Measurements from ENCODE around the gene EIF3I.

Gene EIF3I

DNA sequence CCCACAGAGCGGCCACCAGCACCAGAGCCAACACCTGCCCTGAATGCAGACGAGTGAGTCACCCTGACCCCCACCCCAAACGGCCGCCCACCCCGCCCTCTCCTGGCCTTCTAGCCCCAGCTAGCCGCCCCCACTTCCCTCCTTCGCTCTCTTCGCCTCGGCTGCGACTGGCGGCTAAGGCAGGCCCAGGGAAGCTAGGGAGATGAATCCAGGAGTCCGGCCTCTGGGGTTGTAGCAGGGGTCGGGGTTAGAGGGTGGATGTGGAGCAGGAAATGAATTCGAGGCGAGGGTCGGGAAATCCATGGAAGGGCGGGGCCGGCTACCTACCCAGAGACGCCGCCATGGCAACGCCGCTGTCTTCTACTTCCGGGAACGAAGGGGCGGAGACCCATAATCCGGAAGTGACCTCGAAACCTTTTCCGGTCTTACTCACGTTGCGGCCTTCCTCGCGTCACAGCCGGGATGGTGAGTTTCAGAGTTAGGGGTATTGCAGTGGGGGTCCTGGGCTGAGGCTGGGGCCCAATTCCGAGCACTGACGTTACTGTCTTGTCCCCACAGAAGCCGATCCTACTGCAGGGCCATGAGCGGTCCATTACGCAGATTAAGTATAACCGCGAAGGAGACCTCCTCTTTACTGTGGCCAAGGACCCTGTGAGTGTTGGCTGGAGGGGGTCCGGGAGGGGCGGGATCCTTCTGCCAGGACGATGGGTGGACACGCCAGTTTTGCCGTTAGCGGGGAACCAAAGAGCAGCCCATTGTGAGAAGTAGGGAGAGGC lies at the start of gene EIF3I, which contains the start of gene TMEM234:
TSS of gene EIF3I (plus strand) at position 428 of the 776 bp plus-strand sequence. CDS start at position 463, 35 bp downstream.
TSS of gene TMEM234 (minus strand) at position 374 of the 776 bp plus-strand sequence. CDS start at position 343, 31 bp downstream.
- peak; percentile 94 for DNase-seq (ENCODE audit: low spot score)

DNA sequence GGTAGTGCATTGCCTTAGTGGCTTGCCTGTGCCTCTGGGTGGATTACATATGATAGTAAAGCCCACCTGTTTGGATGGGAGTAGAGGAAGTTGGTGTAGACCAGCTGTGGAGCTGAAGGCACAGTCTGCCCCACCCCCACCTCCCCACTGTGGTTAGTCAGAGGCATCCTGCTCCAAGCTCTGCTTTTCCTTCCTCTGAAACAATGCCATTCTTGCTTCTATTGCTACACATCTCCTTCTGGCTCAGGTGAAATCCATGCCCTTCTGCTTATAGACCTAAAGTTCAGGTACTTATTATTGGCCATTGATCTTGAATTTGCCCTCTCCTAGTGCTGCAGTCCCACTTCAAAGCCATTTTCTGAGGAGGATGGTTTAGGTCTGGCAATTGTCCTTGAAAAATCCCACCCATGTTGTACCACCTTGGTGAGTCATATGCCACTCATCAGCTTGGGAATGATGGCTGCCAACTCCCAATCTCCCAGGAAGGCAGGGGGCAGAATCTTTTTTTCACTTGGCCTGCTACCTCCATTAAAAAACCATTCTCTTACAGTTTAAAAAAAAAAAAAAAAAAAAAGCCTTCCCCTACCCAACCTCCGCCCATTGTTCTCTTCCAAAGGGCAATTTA lies 49.5 kb upstream of the EIF3I start:
- DNase-seq (ENCODE audit: low spot score), result peak; percentile 57

DNA sequence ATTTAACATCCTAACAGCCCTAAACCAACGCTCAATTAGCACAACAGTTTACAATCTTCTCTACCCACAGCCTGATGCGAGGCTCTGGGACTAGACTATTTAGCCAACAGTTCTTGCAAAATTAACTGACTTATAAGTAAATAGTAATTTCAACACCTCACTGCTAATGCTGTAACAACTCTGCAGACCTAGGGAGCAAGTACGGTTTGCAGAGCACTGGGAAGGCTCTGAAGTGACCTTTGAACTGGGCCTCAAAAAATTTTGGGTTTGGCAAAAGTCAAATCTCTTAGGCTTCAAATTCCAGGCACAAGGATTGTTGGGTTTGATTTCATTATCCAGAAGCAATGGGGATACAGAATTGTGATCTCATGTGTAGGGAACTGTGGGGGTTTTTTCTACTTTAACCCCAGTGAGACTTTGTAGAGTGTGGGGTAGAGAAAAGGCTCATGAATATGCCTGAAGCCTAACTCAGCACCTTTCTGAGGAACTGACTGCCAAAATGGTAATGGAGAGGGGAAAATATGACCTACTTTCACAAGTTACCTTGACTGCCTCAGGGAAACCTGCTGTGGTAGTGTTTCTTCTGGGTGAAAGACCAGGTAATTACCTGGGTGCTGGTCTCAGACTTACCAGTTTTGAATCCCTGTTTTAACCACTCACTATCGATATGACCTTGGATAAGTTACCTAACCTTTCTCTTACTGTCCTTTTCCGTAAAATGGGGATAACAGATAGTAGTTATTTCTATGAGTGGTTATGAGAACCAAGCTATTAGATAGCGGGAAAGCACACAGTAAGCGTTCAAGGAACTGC lies 43.6 kb upstream of the EIF3I start:
- DNase-seq (ENCODE audit: low spot score), result no peak

DNA sequence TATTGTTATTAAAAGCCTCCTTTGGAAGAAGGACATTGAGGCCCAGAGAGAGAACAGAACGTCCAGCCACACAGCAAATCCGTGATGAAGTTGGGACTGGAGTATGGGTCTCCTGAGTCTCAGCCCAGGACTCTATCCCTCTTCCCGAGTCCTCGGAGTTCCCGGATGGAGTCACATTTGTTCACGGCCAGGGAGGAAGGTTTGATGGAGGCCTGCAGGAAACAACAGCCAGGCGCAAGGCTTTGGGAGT lies 43.1 kb upstream of the EIF3I start:
- DNase-seq (ENCODE audit: low spot score), result no peak

DNA sequence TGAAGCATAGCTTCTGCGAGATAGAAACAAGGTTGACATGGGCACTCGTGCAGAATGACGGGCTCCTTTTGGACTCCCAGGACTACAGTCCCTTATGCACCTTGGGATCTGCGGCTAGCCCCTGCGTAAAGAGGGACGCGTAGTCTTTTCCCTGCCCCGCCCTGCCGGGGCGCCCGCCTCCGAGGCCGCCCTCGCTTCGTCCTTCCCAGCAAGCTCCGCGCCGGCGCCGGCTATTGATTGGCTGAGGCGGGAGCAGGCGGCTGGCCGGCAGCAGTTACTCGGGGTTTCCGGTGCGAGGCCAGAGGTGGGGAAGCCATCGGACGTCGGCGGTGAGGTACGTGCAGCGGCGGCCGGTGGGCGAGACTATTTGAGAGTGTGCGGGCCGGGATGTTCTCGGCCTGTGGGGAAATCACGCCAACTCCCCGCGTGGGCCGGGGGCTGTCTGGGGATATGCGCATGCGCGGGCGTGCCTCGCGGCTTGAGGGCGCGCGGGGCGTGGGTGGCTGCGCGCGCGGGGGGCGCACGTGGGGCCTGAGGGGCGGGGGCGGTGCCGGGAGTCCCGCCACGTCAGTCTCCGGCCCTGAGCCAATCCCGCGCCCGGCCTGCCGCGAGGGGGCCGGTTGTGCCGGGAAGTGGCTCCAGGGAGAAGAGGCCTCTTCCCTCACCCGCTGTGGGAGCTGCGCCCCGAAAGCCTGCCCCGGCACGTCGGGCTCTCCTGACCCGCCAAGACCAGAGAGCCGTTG lies 42.6 kb upstream of the EIF3I start, which contains the start of gene TXLNA:
TSS of gene TXLNA (plus strand) at position 233 of the 743 bp plus-strand sequence. CDS start 671 bp downstream, outside the sequence.
- peak; percentile 93 for DNase-seq (ENCODE audit: low spot score)

DNA sequence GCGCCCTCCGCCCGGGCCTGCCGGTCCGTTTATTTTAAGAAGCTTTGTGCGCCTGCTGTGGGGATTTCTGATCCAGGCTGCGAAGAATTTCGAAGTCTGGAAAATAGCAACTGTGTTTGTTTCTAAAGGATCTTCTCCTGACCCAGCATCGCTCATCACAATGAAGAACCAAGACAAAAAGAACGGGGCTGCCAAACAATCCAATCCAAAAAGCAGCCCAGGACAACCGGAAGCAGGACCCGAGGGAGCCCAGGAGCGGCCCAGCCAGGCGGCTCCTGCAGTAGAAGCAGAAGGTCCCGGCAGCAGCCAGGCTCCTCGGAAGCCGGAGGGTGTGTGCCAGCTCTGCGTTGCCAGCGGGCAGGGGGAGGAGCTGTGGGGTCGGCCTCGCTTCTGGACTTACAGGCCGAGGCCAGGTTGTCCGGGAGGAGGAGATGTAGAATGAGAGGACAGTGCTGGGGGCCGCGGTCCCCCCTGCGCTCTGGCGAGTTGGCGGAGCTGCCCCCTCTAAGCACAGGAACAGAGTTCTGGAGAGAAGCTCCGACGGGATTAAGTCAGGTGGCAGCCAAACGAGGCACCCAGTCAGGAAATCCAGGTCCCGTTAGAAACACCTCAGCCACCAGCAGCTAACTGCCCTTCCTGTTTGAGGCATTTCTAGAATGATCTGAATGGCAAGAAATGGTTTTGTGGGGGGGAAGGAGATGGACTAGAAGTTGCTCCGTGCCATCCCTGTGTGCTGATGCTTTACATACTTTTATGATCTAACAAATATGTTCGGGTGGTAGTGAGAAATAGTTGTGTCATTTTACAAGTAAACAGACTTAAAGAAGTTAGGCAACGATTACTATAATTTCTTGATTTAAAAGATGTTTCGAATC lies 41.8 kb upstream of the EIF3I start:
- DNase-seq (ENCODE audit: low spot score), result peak; percentile 67

DNA sequence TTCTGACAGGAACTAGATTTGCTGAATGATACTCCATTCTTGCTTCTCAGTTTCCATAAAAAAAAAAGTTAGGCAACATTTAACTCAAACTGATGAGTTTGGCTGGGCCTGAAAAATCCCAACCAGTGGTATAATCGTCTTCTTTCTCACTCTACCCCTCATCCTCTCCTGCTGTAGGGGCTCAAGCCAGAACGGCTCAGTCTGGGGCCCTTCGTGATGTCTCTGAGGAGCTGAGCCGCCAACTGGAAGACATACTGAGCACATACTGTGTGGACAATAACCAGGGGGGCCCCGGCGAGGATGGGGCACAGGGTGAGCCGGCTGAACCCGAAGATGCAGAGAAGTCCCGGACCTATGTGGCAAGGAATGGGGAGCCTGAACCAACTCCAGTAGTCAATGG lies 41.1 kb upstream of the EIF3I start:
- no peak for DNase-seq (ENCODE audit: low spot score)

DNA sequence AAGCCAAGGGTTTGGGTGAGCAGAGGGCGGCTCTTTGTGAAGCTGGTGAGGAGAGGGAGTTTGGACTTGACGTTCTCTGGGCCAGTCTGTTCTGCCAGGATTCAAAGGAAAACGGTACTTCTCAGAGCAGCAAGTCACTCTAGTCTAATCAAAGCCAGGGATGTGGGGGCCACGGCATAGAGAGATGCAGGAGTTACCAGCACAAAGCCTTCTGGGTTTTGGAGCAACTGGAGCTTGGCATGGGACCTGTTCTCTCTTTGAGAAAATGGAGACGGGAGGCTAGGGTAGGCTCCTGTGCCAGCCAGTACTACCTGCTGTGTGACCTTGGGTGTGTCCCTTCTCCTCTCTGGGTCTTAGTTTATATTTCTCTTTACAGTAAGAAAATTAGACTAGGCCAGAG lies 40.6 kb upstream of the EIF3I start:
- no peak for DNase-seq (ENCODE audit: low spot score)

DNA sequence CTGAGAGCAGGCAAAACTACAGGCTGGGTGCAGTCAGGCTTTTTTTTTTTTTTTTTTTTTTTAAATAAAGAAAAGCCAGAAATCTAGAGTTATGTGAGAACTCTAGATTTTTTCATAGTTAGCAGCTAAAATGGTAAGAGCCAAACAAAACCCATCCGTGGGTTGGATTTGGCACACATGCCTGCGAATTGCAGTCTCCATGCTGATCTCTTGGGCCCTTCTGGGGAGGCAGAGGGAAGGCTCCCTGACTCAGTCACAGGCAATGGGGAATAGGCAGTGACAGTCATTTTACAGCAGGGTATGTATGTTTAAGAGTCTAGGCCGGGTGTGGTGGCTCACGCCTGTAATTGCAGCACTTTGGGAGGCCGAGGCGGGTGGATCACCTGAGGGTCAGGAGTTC lies 40.1 kb upstream of the EIF3I start:
- no peak for DNase-seq (ENCODE audit: low spot score)

DNA sequence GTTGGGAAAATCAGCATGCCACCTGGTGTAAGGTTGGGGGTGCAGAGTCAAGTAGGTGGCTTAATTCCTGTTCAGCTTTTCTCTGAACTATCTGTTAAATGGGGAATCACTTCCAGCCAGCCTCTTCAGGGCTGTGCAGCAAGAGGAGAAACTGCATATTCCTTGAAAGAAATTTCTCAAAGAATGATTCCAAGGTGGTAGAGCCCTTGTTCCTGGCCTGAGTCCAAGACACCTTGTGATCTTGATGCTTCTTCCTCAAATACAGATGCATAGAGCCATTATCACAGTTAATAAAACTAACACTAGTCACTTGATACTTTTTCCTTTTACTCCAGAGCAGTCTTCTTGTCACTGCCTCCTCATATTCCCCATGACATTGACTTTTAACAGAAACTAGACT lies 37.6 kb upstream of the EIF3I start:
- DNase-seq (ENCODE audit: low spot score), result no peak

DNA sequence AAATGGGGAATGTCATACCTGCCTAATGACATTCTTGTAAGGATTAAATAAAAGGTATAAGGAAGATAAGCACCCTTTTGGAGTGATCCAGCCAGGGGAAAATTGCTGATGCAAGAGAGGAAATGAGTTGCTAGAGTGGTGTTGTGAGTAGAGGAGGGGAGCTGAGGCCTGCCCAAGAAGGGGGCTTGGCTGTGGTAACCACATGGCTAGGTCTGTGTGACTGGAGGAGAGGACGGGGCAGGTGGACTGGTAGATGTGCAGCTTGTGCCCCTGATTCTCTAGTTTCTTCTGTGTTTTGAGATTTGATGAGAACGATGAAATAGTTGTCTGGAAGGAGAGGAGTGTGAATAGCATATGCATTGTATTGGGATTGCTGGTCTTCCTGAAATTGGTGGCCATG lies 36.1 kb upstream of the EIF3I start:
- DNase-seq (ENCODE audit: low spot score), result no peak

DNA sequence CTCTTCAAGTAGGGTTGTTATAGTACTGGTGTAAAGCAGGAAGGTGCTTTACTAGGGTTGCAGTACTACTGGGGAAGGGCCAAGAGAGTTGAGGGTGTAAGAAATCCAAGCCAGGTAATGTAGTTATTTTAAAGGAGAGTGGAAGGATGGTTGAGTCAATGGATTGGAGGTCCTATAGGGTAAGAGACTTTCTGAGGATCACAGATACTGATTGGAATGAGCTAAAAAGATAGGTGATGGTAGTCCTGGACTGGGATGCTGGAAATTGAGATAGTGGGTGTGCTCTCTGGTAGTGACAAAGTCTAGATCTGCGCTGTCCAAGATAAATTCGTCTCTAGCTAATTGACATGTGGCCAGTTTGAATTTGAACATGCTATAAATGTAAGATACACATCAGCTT lies 35.7 kb upstream of the EIF3I start:
- no peak for DNase-seq (ENCODE audit: low spot score)

DNA sequence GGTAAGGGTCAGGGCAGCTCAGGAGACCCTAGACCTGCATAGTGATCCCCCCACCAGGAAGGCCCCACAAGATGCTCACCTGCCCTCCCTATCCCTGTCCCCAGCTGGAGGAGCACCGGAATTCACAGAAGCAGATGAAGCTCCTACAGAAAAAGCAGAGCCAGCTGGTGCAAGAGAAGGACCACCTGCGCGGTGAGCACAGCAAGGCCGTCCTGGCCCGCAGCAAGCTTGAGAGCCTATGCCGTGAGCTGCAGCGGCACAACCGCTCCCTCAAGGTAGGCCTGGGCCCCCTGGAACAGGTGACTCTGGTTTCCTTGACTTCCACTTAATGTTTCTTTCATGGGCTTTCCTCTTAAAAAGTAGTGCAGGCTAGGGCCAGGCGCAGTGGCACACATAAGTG lies 34.4 kb upstream of the EIF3I start:
- DNase-seq (ENCODE audit: low spot score), result no peak

DNA sequence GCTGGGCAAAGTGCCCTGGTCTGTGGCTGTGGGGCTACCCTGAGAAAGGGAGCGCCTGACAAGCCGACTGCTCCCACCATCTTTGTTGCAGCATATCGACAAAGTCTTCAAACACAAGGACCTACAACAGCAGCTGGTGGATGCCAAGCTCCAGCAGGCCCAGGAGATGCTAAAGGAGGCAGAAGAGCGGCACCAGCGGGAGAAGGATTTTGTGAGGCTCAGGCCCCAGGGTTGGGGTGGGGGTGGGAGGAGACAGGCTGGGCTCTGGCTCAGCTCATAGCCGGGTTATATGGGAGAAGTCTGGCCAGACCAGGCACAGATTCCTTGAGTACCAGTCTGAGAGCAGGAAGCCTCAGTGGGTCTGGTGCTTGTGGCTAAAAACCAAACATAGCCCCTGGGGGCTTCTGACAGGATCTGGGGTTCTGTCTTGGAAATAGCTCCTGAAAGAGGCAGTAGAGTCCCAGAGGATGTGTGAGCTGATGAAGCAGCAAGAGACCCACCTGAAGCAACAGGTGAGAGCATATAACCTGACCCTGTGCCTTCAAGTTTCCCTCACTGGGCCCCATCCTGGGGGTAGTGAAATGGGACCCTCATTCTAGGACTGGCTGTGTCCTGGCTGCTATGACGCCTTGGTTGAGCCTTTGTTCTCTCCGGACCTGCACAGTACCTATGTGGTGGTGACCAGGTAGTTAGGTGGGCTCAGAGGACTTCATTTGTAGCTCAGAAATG lies 29.8 kb upstream of the EIF3I start:
- no peak for DNase-seq (ENCODE audit: low spot score)

DNA sequence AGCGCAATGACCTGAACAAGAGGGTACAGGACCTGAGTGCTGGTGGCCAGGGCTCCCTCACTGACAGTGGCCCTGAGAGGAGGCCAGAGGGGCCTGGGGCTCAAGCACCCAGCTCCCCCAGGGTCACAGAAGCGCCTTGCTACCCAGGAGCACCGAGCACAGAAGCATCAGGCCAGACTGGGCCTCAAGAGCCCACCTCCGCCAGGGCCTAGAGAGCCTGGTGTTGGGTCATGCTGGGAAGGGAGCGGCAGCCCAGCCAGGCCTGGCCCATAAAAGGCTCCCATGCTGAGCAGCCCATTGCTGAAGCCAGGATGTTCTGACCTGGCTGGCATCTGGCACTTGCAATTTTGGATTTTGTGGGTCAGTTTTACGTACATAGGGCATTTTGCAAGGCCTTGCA lies 27.2 kb upstream of the EIF3I start:
- no peak for DNase-seq (ENCODE audit: low spot score)

DNA sequence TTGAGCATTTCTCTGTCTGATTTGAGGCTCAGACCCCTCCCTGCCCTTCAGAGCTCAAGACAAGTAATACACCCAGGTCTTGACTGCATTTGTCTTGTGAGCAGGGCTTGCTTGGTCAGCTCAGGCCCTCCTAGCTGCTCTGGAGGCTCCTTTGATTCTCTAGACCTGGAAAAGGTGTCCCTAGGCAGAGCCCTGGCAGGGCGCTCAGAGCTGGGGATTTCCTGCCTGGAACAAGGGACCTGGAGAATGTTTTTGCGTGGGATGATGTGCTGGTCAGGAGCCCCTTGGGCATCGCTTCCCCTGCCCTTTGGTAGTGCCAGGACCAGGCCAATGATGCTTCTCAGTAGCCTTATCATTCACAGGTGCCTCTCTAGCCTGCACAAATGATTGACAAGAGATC lies 26.7 kb upstream of the EIF3I start:
- DNase-seq (ENCODE audit: low spot score), result no peak

DNA sequence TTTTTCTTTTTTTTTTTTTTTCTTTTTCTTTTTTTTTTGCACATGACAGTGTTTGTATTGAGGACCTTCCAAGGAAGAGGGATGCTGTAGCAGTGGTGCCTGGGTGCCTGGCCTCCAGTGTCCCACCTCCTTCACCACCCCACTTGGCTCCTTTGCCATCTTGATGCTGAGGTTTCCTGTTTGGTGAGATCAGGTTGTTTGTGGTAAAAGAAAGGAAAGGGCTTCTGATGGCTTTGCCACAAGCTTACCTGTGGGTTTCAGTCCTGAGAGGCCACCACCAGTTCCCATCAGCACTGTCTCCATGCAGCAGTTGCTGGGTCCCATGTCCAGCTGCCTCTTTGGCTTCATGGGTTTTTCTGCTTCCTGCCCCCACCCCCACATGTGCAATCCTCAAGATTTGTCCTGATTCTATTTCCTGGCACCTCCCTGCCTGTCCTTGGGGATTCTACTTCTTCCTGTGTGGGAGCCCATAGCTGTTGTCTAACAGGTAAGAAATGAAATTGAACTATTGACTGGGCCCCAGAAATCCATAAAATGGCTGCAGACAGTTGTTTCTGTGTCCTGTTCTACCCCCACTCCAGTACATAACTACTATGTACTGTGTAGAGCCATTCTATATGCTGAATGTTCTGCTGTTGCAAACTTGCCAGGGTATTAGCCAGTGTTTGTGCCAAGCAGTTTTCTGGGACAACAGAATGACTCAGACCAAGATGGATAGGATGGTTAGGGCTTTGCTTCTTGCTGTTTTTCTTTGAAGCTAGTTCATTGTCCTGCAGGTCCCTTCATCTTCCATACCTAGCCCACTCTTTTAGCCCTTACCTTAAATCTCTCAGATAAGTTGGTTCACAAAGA lies 26.0 kb upstream of the EIF3I start:
- no peak for DNase-seq (ENCODE audit: low spot score)

DNA sequence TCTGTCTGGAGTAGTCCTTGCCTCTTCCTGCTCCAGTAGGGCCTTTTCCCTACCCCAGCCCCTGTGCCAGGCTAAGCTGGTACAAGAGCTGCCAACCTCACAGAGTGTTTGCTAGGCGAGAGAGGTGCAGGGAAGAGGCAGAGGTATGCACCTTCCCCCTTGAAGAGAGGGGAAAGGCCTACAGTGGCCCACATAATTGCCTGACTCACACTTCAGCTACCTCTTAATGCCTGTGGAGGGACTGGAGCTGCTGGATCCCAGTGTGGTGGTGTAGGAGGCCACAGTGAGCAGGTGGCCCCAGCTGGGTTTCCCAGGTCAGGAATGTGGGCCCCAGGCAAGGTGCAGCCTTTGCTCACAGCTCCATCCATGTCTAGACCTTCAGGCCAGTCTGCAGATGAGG lies 25.1 kb upstream of the EIF3I start:
- DNase-seq (ENCODE audit: low spot score), result peak; percentile 41

DNA sequence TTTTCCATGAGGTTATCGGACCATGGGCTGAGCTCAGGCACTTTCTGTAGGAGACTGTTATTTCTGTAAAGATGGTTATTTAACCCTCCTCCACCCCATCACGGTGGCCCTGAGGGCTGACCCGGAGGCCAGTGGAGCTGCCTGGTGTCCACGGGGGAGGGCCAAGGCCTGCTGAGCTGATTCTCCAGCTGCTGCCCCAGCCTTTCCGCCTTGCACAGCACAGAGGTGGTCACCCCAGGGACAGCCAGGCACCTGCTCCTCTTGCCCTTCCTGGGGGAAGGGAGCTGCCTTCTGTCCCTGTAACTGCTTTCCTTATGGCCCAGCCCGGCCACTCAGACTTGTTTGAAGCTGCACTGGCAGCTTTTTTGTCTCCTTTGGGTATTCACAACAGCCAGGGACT lies 24.4 kb upstream of the EIF3I start:
- DNase-seq (ENCODE audit: low spot score), result no peak

Data from kidney tubule cell (primary cell).